ENCODE data around the gene ZNF480.
"Not testable (repeated sequence)": the region's sequence is repeated elsewhere in the genome, so short reads cannot be mapped to it uniquely, and the experiment has no call there.

The ZNF480 gene

DNA sequence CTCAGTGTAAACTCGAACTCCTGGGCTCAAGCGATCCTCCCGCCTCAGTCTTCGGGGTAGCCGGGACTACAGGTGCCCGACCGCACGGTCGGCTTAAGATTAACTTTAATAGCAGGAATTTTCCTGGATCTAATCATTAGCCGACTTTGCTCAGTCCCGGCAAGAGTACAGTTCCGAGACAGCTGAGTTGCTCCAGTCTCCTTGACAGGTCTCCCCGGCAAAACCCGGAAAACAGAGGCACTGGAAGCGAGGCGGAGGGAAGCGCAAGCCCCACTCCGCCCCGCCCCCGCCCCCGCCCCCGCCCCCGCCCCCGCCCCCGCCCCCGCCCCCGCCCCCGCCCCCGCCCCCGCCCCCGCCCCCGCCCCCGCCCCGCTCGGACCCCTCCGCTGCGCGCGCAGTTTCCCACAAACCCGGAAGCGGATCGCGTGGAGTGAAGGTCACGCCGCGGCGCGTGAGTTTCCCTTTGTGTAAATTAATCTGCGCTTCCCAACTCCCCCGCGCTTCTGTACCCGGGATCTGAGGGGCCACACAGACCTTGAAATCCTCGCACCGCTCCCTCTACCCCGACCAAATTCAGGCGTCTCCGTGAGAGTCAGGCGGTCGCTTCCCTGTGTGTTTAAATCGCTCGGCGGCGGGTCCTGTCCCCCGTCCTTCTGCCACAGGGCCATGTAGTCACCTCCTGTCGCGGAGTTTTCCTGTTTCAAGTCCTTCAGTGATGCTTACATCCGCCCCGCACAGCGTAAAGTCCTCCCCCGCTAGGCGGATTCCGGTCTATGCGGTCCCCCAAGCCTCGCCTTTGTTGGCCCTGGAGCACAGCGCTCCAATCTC is at the start of gene ZNF480:
Gene ZNF480 (plus strand): TSS at position 397 of the 828 bp plus-strand sequence. CDS start 3,244 bp downstream, outside the sequence.
- peak; percentile 79 for DNase-seq

DNA sequence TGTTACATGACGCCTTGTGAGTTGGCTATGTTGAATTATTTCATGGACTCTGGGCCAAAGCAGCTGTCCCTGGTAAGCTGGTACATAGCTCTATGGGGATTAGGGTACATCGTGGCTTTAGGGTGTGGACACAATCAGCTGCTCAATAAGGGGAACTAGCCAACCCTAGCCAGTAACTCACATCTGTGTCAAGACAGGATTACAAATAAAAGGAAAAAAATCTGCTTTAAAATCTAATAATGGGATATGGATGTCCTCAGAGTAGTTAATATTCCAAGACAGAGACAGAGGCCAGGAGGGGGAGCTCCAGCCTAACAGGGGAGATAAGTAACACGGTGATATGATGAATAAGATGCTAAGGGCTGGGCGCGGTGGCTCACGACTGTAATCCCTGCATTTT is 48.7 kb upstream of the ZNF480 start:
- DNase-seq, result peak; percentile 35

DNA sequence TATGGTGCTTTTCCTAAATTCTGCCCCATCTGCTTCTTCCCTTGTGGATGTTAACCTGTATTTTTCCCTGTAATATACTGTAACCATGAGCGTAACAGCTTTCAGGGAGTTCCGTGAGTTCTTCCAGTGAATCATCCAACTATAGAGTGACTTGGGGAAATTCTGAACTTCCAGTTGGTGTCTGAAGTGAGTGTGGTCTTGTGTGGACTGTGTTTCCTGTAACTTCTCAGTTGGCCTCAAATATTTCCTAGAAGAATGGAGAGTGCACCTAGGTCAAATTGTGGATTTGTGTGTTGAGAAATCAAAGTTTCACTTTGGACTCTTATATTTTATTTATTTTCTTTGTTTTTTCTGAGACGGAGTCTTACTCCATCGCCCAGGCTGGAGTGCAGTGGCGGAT is 38.5 kb upstream of the ZNF480 start:
- DNase-seq, result no peak

DNA sequence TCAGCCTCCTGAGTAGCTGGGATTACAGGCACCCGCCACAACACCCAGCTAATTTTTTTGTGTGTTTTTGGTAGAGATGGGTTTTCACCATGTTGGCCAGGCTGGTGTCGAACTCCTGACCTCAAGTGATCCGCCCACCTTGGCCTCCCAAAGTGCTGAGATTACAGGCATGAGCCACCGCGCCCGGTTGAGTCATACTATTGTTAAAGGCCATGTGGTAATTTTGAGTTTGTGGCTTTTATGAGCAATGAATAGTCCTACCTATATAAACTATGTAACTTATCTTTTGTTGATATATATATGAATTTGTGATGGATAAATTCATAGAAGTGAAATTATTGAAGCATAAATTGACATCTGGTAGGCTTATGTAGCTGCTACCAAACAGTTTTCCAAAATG is 31.4 kb upstream of the ZNF480 start:
- DNase-seq, result not testable (repeated sequence)

DNA sequence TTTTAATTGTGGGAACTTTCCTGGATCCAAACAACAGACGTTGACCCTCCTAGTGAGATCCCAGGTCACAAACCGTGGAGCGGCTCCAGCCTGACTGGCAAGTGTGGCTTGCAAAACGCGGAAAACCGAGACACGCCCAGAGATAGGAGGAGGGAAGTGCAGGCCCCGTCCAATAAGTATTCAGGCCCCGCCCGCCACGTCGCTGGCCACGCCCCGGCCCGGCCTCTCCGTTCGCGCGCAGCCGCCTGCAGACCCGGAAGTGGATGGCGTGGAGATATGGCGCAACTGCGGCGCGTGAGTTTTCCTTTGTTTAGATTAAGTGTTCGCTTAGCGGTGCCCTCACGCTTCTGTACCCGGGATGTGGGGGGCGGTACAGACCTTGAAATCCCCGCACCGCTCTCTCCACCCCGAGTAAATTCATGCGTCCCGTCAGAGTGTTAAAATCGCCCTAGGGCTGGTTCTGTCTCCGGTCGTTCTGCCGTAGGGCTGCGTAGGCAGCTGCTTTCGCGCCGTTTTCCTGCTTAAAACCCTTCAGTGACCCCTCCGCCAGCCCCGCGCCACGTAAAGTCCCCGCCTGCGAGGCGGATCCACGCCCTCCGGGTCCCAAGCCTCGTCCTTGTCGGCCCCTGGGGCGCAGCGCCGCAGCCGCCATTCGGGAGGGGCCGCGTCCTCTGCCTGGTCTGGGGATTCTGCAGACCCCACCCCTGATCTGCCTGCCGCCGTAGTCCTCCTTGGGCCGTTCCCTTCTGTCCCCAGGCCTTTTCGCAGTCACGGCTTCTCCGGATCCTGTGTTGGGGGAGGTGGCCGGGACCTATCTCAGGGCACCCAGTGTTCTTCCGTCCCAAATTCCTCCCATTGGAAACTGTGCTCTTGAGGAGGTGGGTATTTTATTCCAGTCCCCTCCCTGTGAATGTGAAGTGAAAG is 27.4 kb upstream of the ZNF480 start, which contains the start of gene ZNF766:
Gene ZNF766 (plus strand): TSS at position 250 of the 924 bp plus-strand sequence. CDS start 27 bp downstream, at position 277.
- peak; percentile 98 for DNase-seq

DNA sequence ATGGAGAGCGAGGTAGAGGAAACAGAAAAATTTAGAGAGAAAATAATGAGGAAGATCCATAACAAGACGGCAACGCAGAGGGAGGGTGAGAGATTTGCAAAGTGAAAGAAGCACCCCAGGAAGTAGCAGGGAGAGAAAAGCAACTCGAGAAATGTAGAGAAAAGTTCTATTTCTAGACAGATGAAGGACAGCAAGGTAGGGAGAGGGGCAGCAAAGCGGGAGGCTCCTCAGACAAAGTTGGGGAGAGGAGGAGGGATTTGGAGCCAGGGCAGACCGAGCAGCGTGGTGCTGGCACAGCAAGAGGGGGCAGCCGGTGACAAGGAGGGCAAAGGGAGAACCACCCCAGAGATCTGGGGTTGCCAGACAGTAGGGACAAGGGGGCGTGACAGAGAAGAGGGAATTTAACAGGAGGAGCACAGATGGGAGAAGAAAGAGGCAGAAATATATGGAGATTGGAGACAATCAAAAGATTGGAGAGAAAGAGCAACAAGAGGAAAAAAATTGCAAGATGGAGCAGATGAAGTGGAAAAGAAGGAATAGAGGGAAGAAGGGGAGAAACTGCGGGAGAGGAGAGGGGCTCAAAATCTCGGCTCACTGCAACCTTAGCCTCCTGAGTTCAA is 26.6 kb upstream of the ZNF480 start:
- peak; percentile 44 for DNase-seq

DNA sequence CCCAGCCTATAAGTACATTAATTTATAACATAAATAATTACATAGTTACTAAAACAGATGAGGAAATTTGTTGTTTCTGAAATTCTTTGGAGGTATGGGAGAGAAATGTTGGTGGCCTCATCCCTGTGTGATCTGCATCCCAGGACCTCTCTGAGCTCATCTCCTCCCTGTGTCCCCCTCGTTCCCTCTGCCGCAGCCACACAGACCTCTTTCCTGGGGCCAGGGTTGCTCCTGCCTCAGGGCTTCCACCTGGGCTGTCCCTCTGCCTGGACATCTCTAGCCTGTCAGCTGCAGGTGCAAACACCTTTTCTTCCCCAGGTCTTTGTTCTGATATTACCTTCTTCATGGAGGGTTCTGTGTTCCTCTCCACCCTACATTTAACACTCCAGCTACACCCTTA is 23.7 kb upstream of the ZNF480 start:
- DNase-seq, result no peak

DNA sequence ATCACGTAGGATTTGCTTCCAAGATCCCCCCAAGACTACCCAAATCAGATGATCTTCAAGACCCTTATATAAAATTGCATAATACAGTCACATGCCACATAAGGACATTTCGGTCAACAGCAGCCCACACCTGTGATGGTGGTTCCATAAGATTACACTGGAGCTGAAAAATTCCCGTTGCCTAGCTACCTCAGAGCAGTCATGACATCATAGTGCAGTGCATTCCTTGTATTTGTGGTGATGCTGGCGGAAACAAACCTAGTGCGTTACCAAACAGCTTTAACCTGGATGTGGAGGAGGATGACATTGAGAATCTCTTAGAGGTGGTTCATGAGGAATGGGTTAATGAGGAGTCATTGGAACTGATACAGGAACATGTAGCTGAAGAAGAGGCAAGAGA is 22.8 kb upstream of the ZNF480 start:
- DNase-seq, result no peak

DNA sequence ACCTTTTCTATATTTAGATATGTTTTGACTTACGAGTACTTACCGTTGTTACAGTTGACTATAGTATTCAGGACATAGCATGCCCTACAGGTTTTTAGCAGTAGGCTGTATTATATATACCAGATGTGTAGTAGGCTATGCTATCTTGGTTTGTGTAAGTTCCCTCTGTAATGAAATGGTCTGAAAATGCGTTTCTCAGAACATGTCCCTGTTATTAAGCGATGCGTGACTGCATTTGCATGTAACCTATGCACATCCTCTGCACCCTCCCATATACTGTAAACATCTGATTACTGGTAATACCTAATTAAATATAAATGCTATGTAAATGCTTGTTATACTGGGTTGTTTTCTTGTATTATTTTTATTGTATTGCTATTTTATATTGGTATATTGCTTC is 21.0 kb upstream of the ZNF480 start:
- no peak for DNase-seq

DNA sequence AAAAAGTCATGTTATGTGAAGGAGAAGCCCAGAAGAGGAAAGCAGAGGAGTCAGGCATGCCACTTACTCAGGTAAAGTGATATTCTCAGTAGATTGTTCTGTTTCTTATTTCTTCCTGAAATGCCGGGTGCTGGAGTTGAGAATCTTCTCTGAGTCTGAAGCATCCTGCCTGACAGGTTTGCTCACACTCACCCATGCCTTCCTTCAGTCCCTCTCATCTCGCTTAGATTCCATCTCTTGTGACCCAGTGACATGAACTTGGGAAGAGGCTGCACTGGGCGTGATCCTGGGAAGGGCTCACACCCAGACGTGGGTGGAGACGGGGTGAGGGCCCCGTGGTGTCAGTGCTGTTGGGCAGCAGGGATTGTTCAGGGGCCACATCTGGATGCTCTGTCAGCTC is 19.5 kb upstream of the ZNF480 start:
- DNase-seq, result no peak

DNA sequence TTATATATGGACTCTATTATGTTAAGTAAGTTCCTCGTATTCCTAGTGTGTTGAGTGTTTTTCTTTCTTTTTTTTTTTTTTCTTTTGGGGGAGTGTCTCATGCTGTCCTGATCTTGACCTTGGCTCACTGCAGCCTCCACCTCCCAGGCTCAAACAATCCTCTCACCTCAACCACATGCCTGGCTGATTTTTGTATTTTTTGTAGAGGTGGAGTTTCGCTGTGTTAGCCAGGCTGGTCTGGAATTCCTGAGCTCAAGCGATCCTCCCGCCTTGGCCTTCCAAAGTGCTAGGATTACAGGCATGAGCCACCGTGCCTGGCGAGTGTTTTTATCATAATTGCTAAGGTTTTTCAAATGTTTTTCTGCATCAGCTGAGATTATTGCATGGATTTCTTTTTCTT is 10.7 kb upstream of the ZNF480 start:
- no peak for DNase-seq

DNA sequence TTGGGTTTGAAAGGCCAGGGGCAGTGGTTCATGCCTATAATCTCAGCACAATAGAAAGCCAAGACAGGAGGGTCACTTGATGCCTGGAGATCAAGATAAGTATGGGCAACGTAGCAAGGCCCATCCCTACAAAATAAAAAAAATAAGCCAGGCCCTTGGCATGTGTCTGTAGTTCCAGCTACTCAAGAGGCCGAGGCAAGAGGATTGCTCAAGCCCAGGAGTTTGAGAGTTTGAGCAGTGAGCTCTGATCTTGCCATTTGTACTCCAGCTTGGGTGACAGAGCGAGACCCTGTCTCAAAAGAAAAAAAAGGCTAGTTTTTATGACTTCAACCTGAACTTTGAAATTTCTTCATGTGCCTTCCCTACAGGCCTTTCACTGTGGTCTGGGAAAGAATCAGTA is 5.2 kb upstream of the ZNF480 start:
- no peak for DNase-seq

DNA sequence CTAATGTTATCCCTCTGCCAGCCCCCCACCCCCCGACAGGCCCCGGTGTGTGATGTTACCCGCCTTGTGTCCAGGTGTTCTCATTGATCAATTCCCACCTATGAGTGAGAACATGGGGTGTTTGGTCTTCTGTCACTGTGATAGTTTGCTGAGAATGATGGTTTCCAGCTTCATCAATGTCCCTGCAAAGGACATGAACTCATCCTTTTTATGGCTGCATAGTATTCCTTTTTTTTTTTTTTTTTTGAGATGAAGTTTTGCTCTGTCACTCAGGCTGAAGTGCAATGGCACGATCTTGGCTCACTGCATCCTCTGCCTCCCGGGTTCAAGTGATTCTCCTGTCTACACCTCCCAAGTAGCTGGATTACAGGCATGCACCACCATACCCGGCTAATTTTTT is 4.0 kb upstream of the ZNF480 start:
- DNase-seq, result not testable (repeated sequence)

DNA sequence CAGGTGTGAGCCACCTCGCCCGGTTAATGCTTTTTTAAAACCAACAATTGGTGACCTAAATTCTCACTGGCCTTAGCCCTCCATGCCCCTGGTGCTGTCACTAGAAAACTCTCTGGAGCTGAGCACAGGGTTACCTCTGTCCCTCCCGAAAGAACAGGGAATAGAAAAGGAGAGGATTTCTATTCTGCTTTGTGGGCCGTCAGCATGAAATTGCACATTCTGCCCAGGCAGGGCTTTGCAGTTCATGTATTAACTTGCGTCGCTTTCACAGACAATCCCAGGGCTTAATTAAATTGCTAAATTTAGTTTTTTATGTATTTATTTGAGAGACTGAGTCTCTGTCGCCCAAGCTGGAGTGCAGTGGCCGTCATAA is 583 bp upstream of the ZNF480 start:
- no peak for DNase-seq

DNA sequence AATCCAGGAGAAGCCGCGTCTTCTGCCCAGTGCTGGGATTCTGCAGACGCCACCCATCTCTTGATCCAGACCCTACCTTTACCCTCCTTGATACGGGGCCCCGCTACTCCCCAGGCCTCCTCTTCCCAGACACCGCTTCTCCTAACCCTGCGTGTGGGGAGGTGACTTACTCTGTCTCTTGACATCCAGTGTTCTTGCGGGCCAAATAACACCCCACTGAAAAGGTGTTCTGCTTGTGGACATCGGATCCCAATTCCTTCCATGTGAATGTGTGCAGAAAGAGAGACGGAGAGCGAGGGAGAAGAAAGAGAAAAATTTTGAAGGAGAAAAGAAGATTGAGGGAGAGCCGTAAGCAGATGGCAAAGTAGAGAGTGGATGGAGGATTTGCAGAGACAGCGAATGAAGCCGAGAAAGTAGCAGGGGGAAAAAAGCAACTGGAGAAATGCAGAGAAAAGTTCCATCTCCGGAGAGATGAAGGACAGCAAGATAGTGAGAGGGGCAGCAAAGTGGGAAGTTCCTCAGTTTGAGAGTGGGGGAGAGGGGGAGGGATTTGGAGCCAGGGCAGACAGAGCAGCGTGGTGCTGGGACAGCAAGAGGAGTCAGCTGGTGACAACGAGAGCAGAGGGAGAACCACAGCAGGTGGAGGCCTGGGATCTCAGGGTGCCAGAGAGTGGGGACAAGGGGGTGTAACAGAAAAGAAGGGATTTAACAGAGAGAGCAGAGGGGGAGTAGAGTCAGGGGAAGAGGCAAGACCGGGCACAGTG is 814 bp downstream of the ZNF480 start:
- DNase-seq, result no peak

DNA sequence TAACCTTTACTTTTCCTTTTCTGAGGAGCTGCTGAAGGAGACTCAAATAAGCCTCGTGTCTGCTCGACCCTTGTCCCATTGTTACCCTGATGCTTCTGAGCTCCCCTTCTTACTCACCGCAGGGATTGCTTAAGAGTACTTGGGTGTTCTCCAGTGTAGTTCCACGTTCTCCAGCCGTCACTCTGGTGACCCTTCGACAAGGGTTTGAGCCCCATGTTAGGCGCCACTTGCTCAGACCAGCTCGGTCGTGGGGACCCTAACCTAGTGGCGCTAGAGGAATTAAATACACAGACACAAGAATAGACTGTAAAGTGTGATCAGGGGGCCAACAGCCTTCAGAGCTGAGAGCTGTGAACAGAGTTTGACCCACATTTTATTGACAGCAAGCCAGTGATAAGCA is 10.3 kb downstream of the ZNF480 start:
- DNase-seq, result no peak

DNA sequence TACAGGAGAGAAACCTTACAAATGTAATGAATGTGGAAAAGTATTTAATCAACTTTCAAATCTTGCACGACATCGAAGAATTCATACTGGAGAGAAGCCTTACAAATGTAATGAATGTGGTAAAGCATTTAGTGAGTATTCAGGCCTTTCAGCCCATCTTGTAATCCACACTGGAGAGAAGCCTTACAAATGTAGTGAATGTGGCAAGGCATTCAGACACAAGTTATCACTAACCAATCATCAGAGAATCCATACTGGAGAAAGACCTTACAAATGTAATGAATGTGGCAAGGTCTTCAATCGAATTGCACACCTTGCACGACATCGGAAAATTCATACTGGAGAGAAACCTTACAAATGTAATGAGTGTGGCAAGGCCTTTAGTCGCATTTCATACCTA is 25.5 kb downstream of the ZNF480 start:
- DNase-seq, result no peak

DNA sequence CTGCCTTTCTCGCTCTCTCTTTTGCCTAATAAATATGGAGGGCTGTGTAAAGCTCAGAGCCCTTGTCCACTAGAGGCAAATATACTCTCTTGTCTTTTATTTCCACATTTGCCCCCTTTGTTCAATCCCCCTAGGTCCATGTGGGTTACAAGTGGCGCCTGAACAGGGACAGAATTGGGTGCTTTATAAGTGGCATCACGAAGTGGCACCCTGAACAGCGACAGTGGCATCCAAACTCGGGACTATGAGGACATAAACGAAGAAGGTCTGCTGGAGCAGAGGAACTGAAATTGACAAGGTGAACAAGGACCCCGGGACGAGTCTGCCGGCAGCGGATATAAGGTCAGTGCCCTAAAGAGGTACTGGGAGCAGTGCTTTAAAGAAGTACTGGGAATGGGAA is 34.8 kb downstream of the ZNF480 start:
- no peak for DNase-seq

DNA sequence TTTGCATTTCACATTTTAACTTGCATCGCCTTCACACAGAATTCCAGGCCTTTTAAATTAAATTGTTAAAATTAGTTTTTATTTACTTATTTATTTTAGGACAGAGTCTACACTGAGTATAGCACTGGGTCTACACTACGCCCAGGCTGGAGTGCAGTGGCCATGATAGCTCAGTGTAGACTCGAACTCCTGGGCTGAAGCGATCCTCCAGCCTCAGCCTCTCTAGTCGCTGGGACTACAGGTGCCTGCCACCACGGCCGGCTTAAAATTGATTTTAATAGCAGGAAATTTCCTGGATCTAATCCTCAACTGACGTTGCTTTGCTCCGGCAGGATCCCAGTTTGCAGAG is 38.8 kb downstream of the ZNF480 start:
- DNase-seq, result no peak

DNA sequence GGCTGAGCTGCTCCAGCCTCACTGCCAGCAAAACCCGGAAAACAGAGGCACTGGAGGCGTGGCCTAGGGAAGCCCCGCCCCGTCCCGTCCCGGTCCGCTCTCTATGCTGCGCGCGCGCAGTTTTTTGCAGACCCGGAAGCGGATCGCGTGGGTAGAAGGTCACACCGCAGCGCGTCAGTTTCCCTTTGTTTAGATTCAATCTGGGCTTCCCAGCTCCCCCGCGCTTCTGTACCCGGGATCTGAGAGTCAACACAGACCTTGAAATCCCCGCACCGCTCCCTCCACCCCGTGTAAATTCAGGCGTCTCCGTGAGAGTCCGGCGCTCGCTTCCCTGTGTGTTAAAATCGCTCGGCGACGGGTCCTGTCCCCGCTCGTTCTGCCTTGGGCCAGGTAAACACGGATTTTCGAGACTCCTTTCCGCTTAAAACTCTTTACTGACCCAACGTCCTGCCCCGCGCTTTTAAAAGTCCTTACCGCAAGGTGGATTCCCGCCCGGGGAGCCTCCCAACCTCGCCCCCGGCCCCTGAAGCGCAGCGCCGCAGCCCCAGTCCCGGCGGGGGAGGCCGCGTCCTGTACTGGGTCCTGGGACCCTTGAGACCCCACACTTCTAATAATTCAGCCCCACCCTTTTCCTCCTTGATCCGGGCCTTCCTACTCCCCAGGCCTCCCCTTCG is 39.3 kb downstream of the ZNF480 start, which contains the start of gene ZNF610:
Gene ZNF610 (plus strand): TSS at position 127 of the 674 bp plus-strand sequence. CDS start 12,930 bp downstream, outside the sequence.
- peak; percentile 86 for DNase-seq

DNA sequence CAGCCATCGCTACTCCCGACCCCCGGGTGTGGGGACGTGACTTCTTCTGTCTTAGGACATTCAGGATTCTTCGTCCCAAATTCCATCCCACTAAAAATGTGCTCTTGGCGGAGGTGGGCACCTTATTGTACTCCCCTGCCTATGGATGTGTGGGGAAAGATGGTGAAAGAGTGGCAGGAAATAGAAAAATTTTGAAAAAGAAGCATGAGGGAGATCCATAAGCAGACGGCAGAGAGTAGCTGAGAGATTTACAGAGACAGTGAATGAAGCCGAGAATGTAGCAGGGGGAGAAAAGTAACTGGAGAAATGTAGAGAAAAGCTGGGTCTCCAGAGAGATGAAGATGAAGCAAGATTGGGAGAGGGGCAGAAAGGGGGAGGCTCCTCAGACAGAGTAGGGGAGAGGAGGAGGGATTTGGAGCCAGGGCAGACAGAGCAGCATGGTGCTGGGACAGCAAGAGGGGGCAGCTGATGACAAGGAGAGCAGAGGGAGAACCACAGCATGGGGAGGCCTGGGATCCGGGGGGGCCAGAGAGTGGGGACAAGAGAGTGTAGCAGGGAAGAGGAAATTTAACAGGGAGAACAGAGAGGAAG is 39.9 kb downstream of the ZNF480 start:
- no peak for DNase-seq

DNA sequence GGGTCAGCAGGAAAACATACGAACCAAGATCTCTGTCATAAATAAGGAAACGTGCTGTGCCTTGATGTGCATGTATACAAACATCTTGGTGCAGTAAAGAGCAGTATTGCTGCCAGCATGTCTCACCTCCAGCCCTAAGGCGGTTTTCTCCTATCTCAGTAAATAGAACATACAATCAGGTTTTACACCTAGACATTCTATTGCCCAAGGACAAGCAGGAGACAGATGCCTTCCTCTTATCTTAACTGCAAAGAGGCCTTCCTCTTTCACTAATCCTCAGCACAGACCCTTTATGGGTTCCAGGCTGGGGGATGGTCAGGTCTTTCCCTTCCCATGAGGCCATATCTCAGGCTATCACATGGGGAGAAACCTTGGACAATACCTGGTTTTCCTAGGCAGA is 42.1 kb downstream of the ZNF480 start:
- DNase-seq, result not testable (repeated sequence)
